ENCODE data around the gene PRKX. TPM values are rescaled to one million over a fixed set of nuclear protein-coding genes. Genes with fewer than 3 reads are reported as not detected.

PRKX gene
- total and polyA plus RNA-seq, 2 of the 8 experiments (the other 6 are each of a cell fraction or from before 2014, with no cell fraction given), result 19.4 to 55.3 TPM

- no peak overlapping the region for H3K14ac ChIP-seq (ENCODE audit: insufficient read length)
- H2AFZ ChIP-seq (ENCODE audit: low read length), result no peak overlapping the region
- H4K20me1 ChIP-seq (replicated peaks in 1 of 2; ENCODE audit: control insufficient read depth in 1 of 2, insufficient read depth in 2 of 2, low read length in 2 of 2), result no peaks in the 10 kb centered on the region
- H3K4ac ChIP-seq (replicated peaks; ENCODE audit: insufficient read length, low read depth, low read length), result no peak overlapping the region
- no peak overlapping the region for H3K23ac ChIP-seq (ENCODE audit: insufficient read length)
- H3K4me3 ChIP-seq (ENCODE audit: extremely low read depth in 1 of 4, insufficient read depth in 2 of 4, low read depth in 3 of 4, low read length in 4 of 4), result no peak overlapping the region
- H3K23me2 ChIP-seq (ENCODE audit: low read depth, low read length), result no peaks in the 10 kb centered on the region
- no peaks in the 10 kb centered on the region for H3K79me2 ChIP-seq (ENCODE audit: control insufficient read depth in 1 of 2, insufficient read depth in 2 of 2, low read length in 2 of 2)
- H2BK12ac ChIP-seq (ENCODE audit: low read depth, low read length), result no peak overlapping the region
- no peak overlapping the region for H3K9ac ChIP-seq (replicated peaks in 1 of 4; ENCODE audit: extremely low read depth in 1 of 4, low read depth in 3 of 4, low read length in 3 of 4)
- no peak overlapping the region for H3K27ac ChIP-seq (ENCODE audit: low read depth, low read length)
- no peaks in the 10 kb centered on the region for H3K9me3 ChIP-seq (ENCODE audit: insufficient read depth in 2 of 2, low read depth in 1 of 2, low read length in 1 of 2)
- H2AK5ac ChIP-seq (ENCODE audit: low read depth, low read length), result no peak overlapping the region
- DNase-seq (ENCODE audit: low read depth in 1 of 2, low spot score in 2 of 2) (no peak), FAIRE-seq (no peak)
- H3K18ac ChIP-seq (ENCODE audit: extremely low read depth, low read length), result no peak overlapping the region
- H2BK20ac ChIP-seq (ENCODE audit: low read length), result no peak overlapping the region
- H3K4me2 ChIP-seq (ENCODE audit: insufficient read depth in 1 of 2, low read depth in 2 of 2, low read length in 2 of 2), result no peak overlapping the region
- H2BK5ac ChIP-seq (ENCODE audit: low read depth, low read length), result no peak overlapping the region
- ChIA-PET POLR2A (ENCODE audit: partially characterized antibody) (no interaction called here), CTCF (ENCODE audit: partially characterized antibody) (interaction anchor here (1.0 kb wide), 1 partner anchor 84 kb away, joined by 3 read pairs; no protein-coding TSS in a partner anchor)
- no peaks in the 10 kb centered on the region for H3K36me3 ChIP-seq (ENCODE audit: control insufficient read depth in 2 of 4, insufficient read depth in 4 of 4, low read length in 3 of 4)
- no peak overlapping the region for H2BK120ac ChIP-seq (replicated peaks; ENCODE audit: low read depth, low read length)
- H3K4me1 ChIP-seq (replicated peaks in 1 of 4; ENCODE audit: control insufficient read depth in 3 of 4, insufficient read depth in 4 of 4, low read length in 3 of 4), result no peaks in the 10 kb centered on the region
- no peak overlapping the region for H4K8ac ChIP-seq (ENCODE audit: extremely low read depth, insufficient read depth, low read length)
- H4K91ac ChIP-seq (replicated peaks; ENCODE audit: insufficient read length, low read length), result no peak overlapping the region
- H2BK15ac ChIP-seq (ENCODE audit: low read length), result no peak overlapping the region
- no peaks in the 10 kb centered on the region for H3K79me1 ChIP-seq (ENCODE audit: low read depth, low read length)
- 72% methylated on average over 3 of the region's 8 CpGs; no CpG with 5 or more reads in 1 of the 2 experiments for WGBS, 2 experiments (ENCODE audit: extremely low coverage in 1 of 2, insufficient coverage in 1 of 2, insufficient read length in 1 of 2, insufficient replicate concordance in 2 of 2, low coverage in 1 of 2, low lambda C conversion rate in 2 of 2, missing lambda C conversion rate in 1 of 2)
- H3K27me3 ChIP-seq (replicated peaks in 1 of 4; ENCODE audit: control insufficient read depth in 3 of 4, extremely low read depth in 1 of 4, insufficient read depth in 3 of 4, low read length in 3 of 4), result no peaks in the 10 kb centered on the region
- H3K56ac ChIP-seq (replicated peaks; ENCODE audit: insufficient read length, low read depth, low read length), result no peak overlapping the region
- no peak overlapping the region for H4K5ac ChIP-seq (ENCODE audit: insufficient read length, low read depth, low read length)
- TF ChIP-seq ZNF274 (IDR thresholded peaks at IDR 0.05; ENCODE audit: borderline replicate concordance, extremely low read depth, low read length), result no peak
- TF ChIP-seq SIRT6 (IDR thresholded peaks at IDR 0.05; ENCODE audit: low read length), result no peak
- TF ChIP-seq RBBP5 (IDR thresholded peaks at IDR 0.05; ENCODE audit: borderline replicate concordance, low read depth, low read length), result no peak
- TF ChIP-seq SP1 (IDR thresholded peaks at IDR 0.05; ENCODE audit: low read depth, low read length), result no peak
- no peak for TF ChIP-seq SAP30 (IDR thresholded peaks at IDR 0.05; ENCODE audit: insufficient read depth, insufficient replicate concordance, low read length)
- TF ChIP-seq FOSL1 (IDR thresholded peaks at IDR 0.05; ENCODE audit: insufficient read depth, low read depth, low read length), result no peak
- TF ChIP-seq RFX5 (IDR thresholded peaks at IDR 0.05; ENCODE audit: borderline replicate concordance, low read depth, low read length), result no peak
- no peak for TF ChIP-seq PHF8 (conservative IDR thresholded peaks at IDR 0.05; ENCODE audit: low read depth, low read length)
- no peak for TF ChIP-seq SP4 (IDR thresholded peaks at IDR 0.05; ENCODE audit: low read length)
- TF ChIP-seq ASH2L (IDR thresholded peaks at IDR 0.05; ENCODE audit: low read length), result no peak
- no peak for TF ChIP-seq CHD1 (IDR thresholded peaks at IDR 0.05; ENCODE audit: low read depth, low read length)
- no peak for TF ChIP-seq CBX8 (IDR thresholded peaks at IDR 0.05; ENCODE audit: borderline replicate concordance, low read depth, low read length)
- TF ChIP-seq HDAC2 (IDR thresholded peaks at IDR 0.05; ENCODE audit: borderline replicate concordance in 1 of 2, low read depth in 2 of 2, low read length in 2 of 2), result no peak
- TF ChIP-seq CHD2 (IDR thresholded peaks at IDR 0.05; ENCODE audit: low read length), result no peak
- TF ChIP-seq KDM5A (IDR thresholded peaks at IDR 0.05; ENCODE audit: low read length), result no peak
These were observed 30.5 kb upstream of the PRKX start for GRCh38 chrX:3743801-3744439.
